H9 (cell line): ENCODE results near the gene FOXR2. TPM values are rescaled to one million over a fixed set of nuclear protein-coding genes. Genes with fewer than 3 reads are reported as not detected.

Experiments used
- DNase-seq: peaks from one replicate; pipeline ENCODE4 v3.0.0-alpha.2; 2017
- H2AFZ ChIP-seq: one replicate; pipeline ENCODE4 v1.6.1; 2013; ENCODE audit warnings: mild to moderate bottlenecking, low read length, control low read depth, moderate library complexity
- H2AK5ac ChIP-seq: 2 replicates; pipeline ENCODE4 v1.6.1; 2013; ENCODE audit warnings: low read length, control low read depth, mixed read lengths; ENCODE audit not compliant: insufficient read length
- H2BK120ac ChIP-seq: one replicate; pipeline ENCODE4 v1.6.1; 2013; ENCODE audit warnings: low read depth, mild to moderate bottlenecking, low read length, control low read depth, inconsistent platforms; ENCODE audit not compliant: poor library complexity, severe bottlenecking
- H2BK12ac ChIP-seq: 2 replicates; pipeline ENCODE4 v1.6.1; 2013; ENCODE audit warnings: low read length, control low read depth, mixed read lengths, low read depth; ENCODE audit not compliant: insufficient read length
- H2BK15ac ChIP-seq: 2 replicates; pipeline ENCODE4 v1.6.1; 2013; ENCODE audit warnings: low read depth, low read length, control low read depth
- H2BK20ac ChIP-seq: one replicate; pipeline ENCODE4 v1.6.1; 2013; ENCODE audit warnings: low read depth, mild to moderate bottlenecking, low read length, control low read depth, inconsistent platforms; ENCODE audit not compliant: poor library complexity, severe bottlenecking
- H2BK5ac ChIP-seq: 2 replicates; pipeline ENCODE4 v1.6.1; 2013; ENCODE audit warnings: low read length, control low read depth, mixed read lengths; ENCODE audit not compliant: insufficient read length
- H3K14ac ChIP-seq: 2 replicates; pipeline ENCODE4 v1.6.1; 2013; ENCODE audit warnings: low read length, control low read depth; ENCODE audit not compliant: insufficient read depth
- H3K18ac ChIP-seq: 2 replicates; pipeline ENCODE4 v1.6.1; 2013; ENCODE audit warnings: low read depth, mild to moderate bottlenecking, mixed read lengths, low read length, control low read depth; ENCODE audit not compliant: insufficient read length
- H3K23ac ChIP-seq: 2 replicates; pipeline ENCODE4 v1.6.1; 2013; ENCODE audit warnings: low read length, control low read depth, mixed read lengths, low read depth; ENCODE audit not compliant: insufficient read length
- H3K23me2 ChIP-seq: 2 replicates; pipeline ENCODE4 v1.6.1; 2013; ENCODE audit warnings: low read depth, mild to moderate bottlenecking, mixed read lengths, low read length, control low read depth; ENCODE audit not compliant: insufficient read length, poor library complexity, severe bottlenecking
- H3K27ac ChIP-seq: 2 replicates; pipeline ENCODE4 v1.5.1; 2013; ENCODE audit warnings: low read length, control low read depth, mixed read lengths, low read depth; ENCODE audit not compliant: insufficient read length
- H3K27me3 ChIP-seq: 2 replicates; pipeline ENCODE4 v1.6.1; 2013; ENCODE audit warnings: low read length, control low read depth, inconsistent platforms; ENCODE audit not compliant: insufficient read depth
- H3K4ac ChIP-seq: 2 replicates; pipeline ENCODE4 v1.6.1; 2013; ENCODE audit warnings: low read depth, mild to moderate bottlenecking, control low read depth, inconsistent platforms, low read length, moderate library complexity
- H3K4me1 ChIP-seq: 2 replicates; pipeline ENCODE4 v1.6.1; 2013; ENCODE audit warnings: low read length, control low read depth, inconsistent platforms; ENCODE audit not compliant: insufficient read depth
- H3K4me2 ChIP-seq: 2 replicates; pipeline ENCODE4 v1.6.1; 2013; ENCODE audit warnings: low read length, control low read depth, mixed read lengths; ENCODE audit not compliant: insufficient read length, insufficient read depth
- H3K56ac ChIP-seq: 2 replicates; pipeline ENCODE4 v1.6.1; 2013; ENCODE audit warnings: low read depth, mild to moderate bottlenecking, mixed read lengths, low read length, control low read depth; ENCODE audit not compliant: insufficient read length
- H3K79me1 ChIP-seq: 2 replicates; pipeline ENCODE4 v1.6.1; 2013; ENCODE audit warnings: low read depth, mild to moderate bottlenecking, moderate library complexity, low read length, control low read depth, inconsistent platforms; ENCODE audit not compliant: insufficient read depth, poor library complexity, severe bottlenecking
- H3K79me2 ChIP-seq: 2 replicates; pipeline ENCODE4 v1.6.1; 2013; ENCODE audit warnings: low read length, control low read depth, inconsistent platforms; ENCODE audit not compliant: insufficient read depth
- H3K9ac ChIP-seq: 2 replicates; pipeline ENCODE4 v1.6.1; 2013; ENCODE audit warnings: low read length, control low read depth, mixed read lengths; ENCODE audit not compliant: insufficient read length; ENCODE audit errors: extremely low read depth
- H3K9me3 ChIP-seq: one replicate; pipeline ENCODE4 v1.6.1; 2013; ENCODE audit warnings: low read depth, low read length, inconsistent platforms; ENCODE audit not compliant: control insufficient read depth
- H3T11ph ChIP-seq: one replicate; pipeline ENCODE4 v1.6.1; 2013; ENCODE audit warnings: mild to moderate bottlenecking, low read length, control low read depth, inconsistent platforms
- H4K20me1 ChIP-seq: one replicate; pipeline ENCODE4 v1.6.1; 2013; ENCODE audit not compliant: control insufficient read depth, insufficient read length, insufficient read depth
- H4K5ac ChIP-seq: 2 replicates; pipeline ENCODE4 v1.6.1; 2013; ENCODE audit warnings: low read depth, mild to moderate bottlenecking, mixed read lengths, low read length, control low read depth; ENCODE audit not compliant: insufficient read length
- H4K8ac ChIP-seq: replicated peaks from 2 replicates; pipeline ENCODE4 v1.6.1; 2013; ENCODE audit warnings: low read length, control low read depth, mixed read lengths, low read depth; ENCODE audit not compliant: insufficient read length
- H4K91ac ChIP-seq: 2 replicates; pipeline ENCODE4 v1.6.1; 2013; ENCODE audit warnings: low read depth, mild to moderate bottlenecking, moderate library complexity, mixed read lengths, low read length, control low read depth; ENCODE audit not compliant: insufficient read length
- H3K27ac Mint-ChIP-seq, 3 experiments: 2 replicates in 2 of 3; 3 replicates in 1 of 3; pipeline ENCODE4 v1.8.0; 2020 to 2021; ENCODE audit warnings: mixed read lengths in 3 of 3, mild to moderate bottlenecking in 1 of 3, moderate library complexity in 1 of 3
- H3K27me3 Mint-ChIP-seq: 2 replicates; pipeline ENCODE4 v1.8.0; 2021; ENCODE audit warnings: low read depth, mild to moderate bottlenecking, moderate library complexity, mixed read lengths
- H3K36me3 Mint-ChIP-seq, 3 experiments: 2 replicates in 2 of 3; 3 replicates in 1 of 3; pipeline ENCODE4 v1.8.0; 2020 to 2021; ENCODE audit warnings: low read depth in 3 of 3, mixed read lengths in 3 of 3; ENCODE audit not compliant: insufficient read depth in 1 of 3
- H3K4me1 Mint-ChIP-seq, 2 experiments: 2 replicates each; pipeline ENCODE4 v1.8.0; 2020; ENCODE audit warnings: mixed read lengths in 2 of 2
- H3K4me3 Mint-ChIP-seq, 2 experiments: 2 replicates in 1 of 2; 3 replicates in 1 of 2; pipeline ENCODE4 v1.8.0; 2020 to 2021; ENCODE audit warnings: mild to moderate bottlenecking in 2 of 2, mixed read lengths in 2 of 2, moderate library complexity in 1 of 2
- H3K9me3 Mint-ChIP-seq, 2 experiments: 2 replicates in 1 of 2; 3 replicates in 1 of 2; pipeline ENCODE4 v1.8.0; 2020; ENCODE audit warnings: mild to moderate bottlenecking in 2 of 2, mixed read lengths in 2 of 2, moderate library complexity in 1 of 2
- WGBS: extraction: QIAGEN DNeasy Blood & Tissue Kit; methylation state at CpG from one replicate; pipeline ENCODE4 v1.1.7; 2013; ENCODE audit warnings: missing lambda C conversion rate, low lambda C conversion rate, mixed read lengths; ENCODE audit not compliant: insufficient read length; ENCODE audit errors: extremely low coverage; 5-methylcytosine and 5-hydroxymethylcytosine counted together
- total RNA-seq: library from RNA; stranded (reverse); gene quantifications from 2 replicates; pipeline ENCODE4 v1.2.1, GENCODE V29; 2021
- TF ChIP-seq, protein P1 (sequence below): fragments of 200-600 bp; sonication (generic); conservative IDR thresholded peaks from 3 replicates; pipeline ENCODE4 v1.8.0; 2021; ENCODE audit warnings: antibody characterized with exemption, mild to moderate bottlenecking

Gene FOXR2
- total RNA-seq, 1 experiment from 2014 or later: not detected

DNA sequence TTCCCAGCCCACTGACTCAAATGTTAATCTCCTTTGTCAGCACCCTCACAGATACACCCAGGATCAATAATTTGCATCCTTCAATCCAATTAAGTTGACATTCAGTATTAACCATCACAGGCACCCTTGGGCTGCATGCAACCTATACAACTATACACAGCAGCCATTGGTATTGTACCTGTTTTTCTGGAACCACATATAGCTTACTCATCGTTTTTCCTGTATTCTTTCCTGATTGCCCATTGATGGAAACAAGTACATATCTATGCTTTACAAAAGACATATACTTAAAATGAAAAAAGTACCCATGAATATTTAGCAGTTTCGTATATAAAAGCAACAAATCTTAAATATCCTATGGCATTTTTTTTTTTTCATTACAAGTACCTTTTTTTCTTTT, 3.7 kb upstream of the FOXR2 start:
- peaks cover 82% of the 10 kb centered on the region for H3K9me3 ChIP-seq
- no peak overlapping the region for H2BK5ac ChIP-seq
- WGBS: no CpG with 5 or more reads among the region's 2 CpGs
- H4K5ac ChIP-seq: no peak overlapping the region
- no peak overlapping the region for H3K4me2 ChIP-seq
- H2AK5ac ChIP-seq: no peak overlapping the region
- H2BK12ac ChIP-seq: no peak overlapping the region
- Mint-ChIP-seq H3K4me1 (no peaks in the 10 kb centered on the region), H3K4me3 (no peak overlapping the region), H3K27ac (no peak overlapping the region), H3K27me3 (no peaks in the 10 kb centered on the region; the same call in 1 of the 2 replicates), H3K36me3 (peaks cover 0 to 32% (median 6%) of the 10 kb centered on the region in 3 experiments; a peak in 5 of 7 replicates), H3K9me3 (peaks cover 92 to 93% of the 10 kb centered on the region in 2 experiments)
- no peak overlapping the region for H2BK15ac ChIP-seq
- H3K27me3 ChIP-seq: no peaks in the 10 kb centered on the region
- no peak overlapping the region for H2BK120ac ChIP-seq
- no peak overlapping the region for H3K23ac ChIP-seq
- no peak overlapping the region for H3K56ac ChIP-seq
- no peak overlapping the region for H3K9ac ChIP-seq
- no peak for DNase-seq
- no peaks in the 10 kb centered on the region for H3K79me2 ChIP-seq
- H3K4me1 ChIP-seq: no peaks in the 10 kb centered on the region
- no peaks in the 10 kb centered on the region for H3K23me2 ChIP-seq
- no peak overlapping the region for H3K27ac ChIP-seq
- no peak overlapping the region for H3K14ac ChIP-seq
- H4K91ac ChIP-seq: no peak overlapping the region
- H4K20me1 ChIP-seq: no peaks in the 10 kb centered on the region
- no peak overlapping the region for H3K18ac ChIP-seq
- H3K4ac ChIP-seq: no peak overlapping the region
- TF ChIP-seq, protein P1, sequence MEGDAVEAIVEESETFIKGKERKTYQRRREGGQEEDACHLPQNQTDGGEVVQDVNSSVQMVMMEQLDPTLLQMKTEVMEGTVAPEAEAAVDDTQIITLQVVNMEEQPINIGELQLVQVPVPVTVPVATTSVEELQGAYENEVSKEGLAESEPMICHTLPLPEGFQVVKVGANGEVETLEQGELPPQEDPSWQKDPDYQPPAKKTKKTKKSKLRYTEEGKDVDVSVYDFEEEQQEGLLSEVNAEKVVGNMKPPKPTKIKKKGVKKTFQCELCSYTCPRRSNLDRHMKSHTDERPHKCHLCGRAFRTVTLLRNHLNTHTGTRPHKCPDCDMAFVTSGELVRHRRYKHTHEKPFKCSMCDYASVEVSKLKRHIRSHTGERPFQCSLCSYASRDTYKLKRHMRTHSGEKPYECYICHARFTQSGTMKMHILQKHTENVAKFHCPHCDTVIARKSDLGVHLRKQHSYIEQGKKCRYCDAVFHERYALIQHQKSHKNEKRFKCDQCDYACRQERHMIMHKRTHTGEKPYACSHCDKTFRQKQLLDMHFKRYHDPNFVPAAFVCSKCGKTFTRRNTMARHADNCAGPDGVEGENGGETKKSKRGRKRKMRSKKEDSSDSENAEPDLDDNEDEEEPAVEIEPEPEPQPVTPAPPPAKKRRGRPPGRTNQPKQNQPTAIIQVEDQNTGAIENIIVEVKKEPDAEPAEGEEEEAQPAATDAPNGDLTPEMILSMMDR: no peak
- H3T11ph ChIP-seq: no peak overlapping the region
- no peak overlapping the region for H2AFZ ChIP-seq
- no peaks in the 10 kb centered on the region for H3K79me1 ChIP-seq
- H4K8ac ChIP-seq: no peak overlapping the region
- no peak overlapping the region for H2BK20ac ChIP-seq
